IPS-20b (cell line): ENCODE measurements around the gene PDZD2.
A peak's percentile ranks its signal among the peaks of the same experiment; 100 is the strongest.

Experiments used
- H3K27ac ChIP-seq: one replicate; pipeline ENCODE4 v1.5.1; 2013; ENCODE audit warnings: low read length
- H3K27me3 ChIP-seq: 2 replicates; pipeline ENCODE4 v1.6.1; 2013; ENCODE audit warnings: mild to moderate bottlenecking, low read length, inconsistent platforms; ENCODE audit not compliant: insufficient read depth
- H3K36me3 ChIP-seq: 2 replicates; pipeline ENCODE4 v1.6.1; 2013; ENCODE audit warnings: low read depth, mild to moderate bottlenecking, inconsistent platforms, low read length, moderate library complexity; ENCODE audit not compliant: insufficient read depth
- H3K4me1 ChIP-seq: 2 replicates; pipeline ENCODE4 v1.6.1; 2013; ENCODE audit warnings: mild to moderate bottlenecking, control low read depth, inconsistent platforms, low read length, moderate library complexity; ENCODE audit not compliant: insufficient read depth
- H3K4me3 ChIP-seq: 2 replicates; pipeline ENCODE4 v1.5.1; 2013; ENCODE audit warnings: mild to moderate bottlenecking, low read length, inconsistent platforms
- H3K9ac ChIP-seq: 2 replicates; pipeline ENCODE4 v1.6.1; 2013; ENCODE audit warnings: low read depth, mild to moderate bottlenecking, inconsistent platforms, low read length, moderate library complexity
- H3K9me3 ChIP-seq: 2 replicates; pipeline ENCODE4 v1.6.1; 2013; ENCODE audit warnings: mild to moderate bottlenecking, low read depth, low read length, inconsistent platforms; ENCODE audit not compliant: insufficient read depth

PDZD2 gene

GRCh38 chr5:31845361-31845760 is 206.4 kb downstream of the PDZD2 start:
- Histone ChIP-seq H3K9me3 (no peaks in the 10 kb centered on the region; the same call in 1 of the 2 replicates), H3K27ac (no peak overlapping the region), H3K27me3 (no peaks in the 10 kb centered on the region), H3K36me3 (no peaks in the 10 kb centered on the region), H3K4me3 (no peak overlapping the region), H3K9ac (no peak overlapping the region), H3K4me1 (no peaks in the 10 kb centered on the region)

DNA sequence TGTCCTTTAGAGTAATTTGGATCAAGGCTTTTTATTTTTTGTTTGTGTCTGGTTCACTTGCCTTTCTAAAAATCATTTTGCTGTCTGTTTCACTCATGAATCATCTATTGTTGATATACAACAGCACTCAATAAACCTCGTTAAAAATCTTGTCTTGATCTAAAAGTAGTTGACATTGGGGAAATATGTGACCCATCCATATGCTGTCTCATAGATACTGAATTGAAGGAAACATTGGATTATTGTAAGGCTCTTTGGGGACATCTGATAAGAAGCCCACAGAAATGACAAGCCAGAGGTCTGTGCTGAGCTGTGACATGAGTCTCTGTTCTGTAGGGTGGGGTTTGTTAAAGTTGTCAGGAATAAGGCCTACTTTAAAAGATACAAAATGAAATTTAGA is 208.0 kb downstream of the PDZD2 start:
- H3K9ac ChIP-seq = no peak overlapping the region
- no peak overlapping the region for H3K27ac ChIP-seq
- H3K36me3 ChIP-seq = no peaks in the 10 kb centered on the region
- no peaks in the 10 kb centered on the region for H3K4me1 ChIP-seq
- no peaks in the 10 kb centered on the region for H3K9me3 ChIP-seq
- no peaks in the 10 kb centered on the region for H3K27me3 ChIP-seq
- no peak overlapping the region for H3K4me3 ChIP-seq

DNA sequence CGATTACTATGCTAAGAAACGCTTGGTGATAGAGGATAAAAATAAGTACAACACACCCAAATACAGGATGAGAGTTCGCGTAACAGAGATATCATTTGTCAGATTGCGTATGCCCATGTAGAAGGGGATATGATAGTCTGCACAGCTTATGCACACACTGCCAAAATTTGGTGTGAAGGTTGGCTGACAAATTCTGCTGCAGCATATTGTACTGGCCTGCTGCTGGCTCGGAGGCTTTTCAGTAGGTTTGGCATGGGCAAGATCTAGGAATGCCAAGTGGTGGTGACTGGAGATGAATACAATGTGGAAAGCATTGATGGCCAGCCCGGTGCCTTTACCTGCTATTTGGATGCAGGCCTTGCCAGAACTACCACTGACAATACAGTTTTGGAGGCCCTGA is 208.4 kb downstream of the PDZD2 start:
- Histone ChIP-seq H3K9ac (no peak overlapping the region), H3K27me3 (no peaks in the 10 kb centered on the region), H3K4me3 (no peak overlapping the region), H3K36me3 (no peaks in the 10 kb centered on the region), H3K27ac (no peak overlapping the region), H3K4me1 (no peaks in the 10 kb centered on the region), H3K9me3 (no peaks in the 10 kb centered on the region)

GRCh38 chr5:31850981-31851689 is 212.2 kb downstream of the PDZD2 start:
- Histone ChIP-seq H3K27me3 (peaks cover 4% of the 10 kb centered on the region; the same call in 1 of the 2 replicates), H3K9me3 (no peaks in the 10 kb centered on the region), H3K4me3 (no peak overlapping the region), H3K36me3 (no peaks in the 10 kb centered on the region), H3K4me1 (peaks cover 10% of the 10 kb centered on the region; the same call in 1 of the 2 replicates), H3K27ac (no peak overlapping the region), H3K9ac (no peak overlapping the region)

- Histone ChIP-seq H3K4me3 (peak overlapping the region; percentile 83; the same call in 1 of the 2 replicates), H3K4me1 (peaks cover 14% of the 10 kb centered on the region), H3K9ac (peak overlapping the region; percentile 68; the same call in 1 of the 2 replicates), H3K36me3 (no peaks in the 10 kb centered on the region), H3K9me3 (no peaks in the 10 kb centered on the region), H3K27me3 (peaks cover 4% of the 10 kb centered on the region; the same call in 1 of the 2 replicates), H3K27ac (no peak overlapping the region)
Measured at GRCh38 chr5:31853398-31854135, 214.6 kb downstream of the PDZD2 start.

- Histone ChIP-seq H3K4me1 (peaks cover 14% of the 10 kb centered on the region), H3K9ac (peak overlapping the region; percentile 68), H3K36me3 (no peaks in the 10 kb centered on the region), H3K4me3 (peak overlapping the region; percentile 83), H3K27ac (no peak overlapping the region), H3K27me3 (peaks cover 4% of the 10 kb centered on the region; the same call in 1 of the 2 replicates), H3K9me3 (peaks cover 6% of the 10 kb centered on the region; the same call in 1 of the 2 replicates)
Measured at GRCh38 chr5:31854181-31855133, 215.5 kb downstream of the PDZD2 start.

DNA sequence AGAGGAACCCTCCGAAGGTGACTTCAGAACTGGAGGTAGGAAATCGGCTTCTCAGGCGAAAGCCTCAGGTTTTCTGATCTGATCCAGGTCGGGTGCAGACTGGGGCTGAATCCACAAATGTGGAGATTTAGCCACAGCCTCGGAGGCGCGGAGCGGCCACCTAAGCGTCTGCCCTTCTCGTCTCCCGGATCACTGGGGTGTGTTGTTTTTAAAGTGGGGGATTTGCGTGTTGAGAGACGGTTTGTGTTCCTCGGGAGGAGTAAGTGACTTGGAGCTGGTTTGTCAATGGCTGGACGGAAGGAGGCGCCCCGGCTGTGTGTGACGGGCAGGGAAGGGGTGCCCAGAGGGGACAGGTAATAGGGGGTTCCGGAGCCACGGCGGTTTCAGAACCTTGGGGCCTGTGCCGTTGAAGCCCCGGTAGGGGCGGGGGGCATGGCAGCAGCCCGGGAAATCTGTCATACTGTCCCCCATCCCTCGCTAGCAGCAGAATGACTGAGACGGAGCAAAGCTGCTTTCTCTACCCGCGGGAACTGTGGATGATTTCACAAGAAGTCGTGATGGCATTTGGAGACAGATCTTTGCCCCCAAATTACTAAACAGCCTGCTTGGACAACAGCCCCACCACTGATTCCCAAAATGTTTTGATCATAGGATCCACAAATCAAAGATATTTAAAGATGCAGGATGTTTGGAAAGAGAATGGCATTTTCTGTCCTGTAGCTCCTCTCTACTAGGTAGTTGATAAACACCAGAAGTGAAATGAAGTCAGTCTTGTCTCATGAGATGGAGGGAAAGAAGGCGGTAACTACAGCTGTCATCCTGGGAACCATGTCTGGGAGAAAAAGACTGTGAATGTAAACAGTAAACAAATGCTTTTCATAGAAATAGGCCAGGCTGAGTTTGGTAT is 216.5 kb downstream of the PDZD2 start:
- no peaks in the 10 kb centered on the region; the same call in 1 of the 2 replicates for H3K36me3 ChIP-seq
- H3K9me3 ChIP-seq = peaks cover 12% of the 10 kb centered on the region; the same call in 1 of the 2 replicates
- H3K9ac ChIP-seq = peak overlapping the region; percentile 68; the same call in 1 of the 2 replicates
- H3K27ac ChIP-seq = no peak overlapping the region
- H3K4me3 ChIP-seq = peak overlapping the region; percentile 83
- peaks cover 14% of the 10 kb centered on the region for H3K4me1 ChIP-seq
- H3K27me3 ChIP-seq = peaks cover 4% of the 10 kb centered on the region; the same call in 1 of the 2 replicates

DNA sequence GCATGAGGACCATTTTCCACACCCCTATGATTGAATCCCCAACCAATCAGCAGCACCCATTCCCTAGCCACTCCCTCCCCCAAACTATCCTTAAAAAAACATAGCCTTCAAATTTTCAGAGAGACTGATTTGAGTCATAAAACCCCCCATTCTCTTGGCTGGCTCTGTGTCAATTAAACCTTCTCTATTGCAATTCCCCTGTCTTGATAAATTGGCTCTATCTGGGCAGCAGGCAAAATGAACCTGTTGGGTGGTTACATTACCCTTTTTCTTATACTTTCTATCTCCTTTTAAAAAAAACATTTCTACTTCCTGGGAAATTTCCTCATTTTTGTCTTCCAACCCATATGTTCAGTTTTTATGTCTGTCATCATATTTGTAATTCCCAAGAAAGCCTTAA is 220.2 kb downstream of the PDZD2 start:
- H3K4me1 ChIP-seq = peaks cover 12% of the 10 kb centered on the region
- H3K9ac ChIP-seq = no peak overlapping the region
- H3K27me3 ChIP-seq = no peaks in the 10 kb centered on the region
- no peak overlapping the region for H3K27ac ChIP-seq
- no peak overlapping the region for H3K4me3 ChIP-seq
- peaks cover 12% of the 10 kb centered on the region; the same call in 1 of the 2 replicates for H3K9me3 ChIP-seq
- no peaks in the 10 kb centered on the region; the same call in 1 of the 2 replicates for H3K36me3 ChIP-seq

DNA sequence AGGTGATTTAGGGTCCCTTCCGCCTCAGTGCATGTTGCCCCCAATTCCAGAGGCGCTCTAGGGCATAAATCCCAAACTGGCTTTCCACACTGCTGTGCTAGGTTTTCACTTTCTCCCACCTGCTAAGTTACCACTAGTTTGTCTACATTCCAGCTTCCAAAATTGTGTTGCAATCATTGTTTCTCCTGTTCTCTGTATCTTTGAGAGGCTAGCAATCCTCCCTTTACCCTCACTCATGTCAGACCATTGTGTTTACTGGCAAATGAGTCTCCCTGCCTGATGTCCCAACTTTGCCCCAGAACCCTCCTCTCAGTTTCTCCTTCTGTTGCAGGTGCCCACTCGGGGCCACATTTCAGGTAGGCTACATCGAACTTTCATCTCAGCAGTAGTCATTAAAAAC is 221.3 kb downstream of the PDZD2 start:
- Histone ChIP-seq H3K4me3 (no peak overlapping the region), H3K27me3 (no peaks in the 10 kb centered on the region), H3K36me3 (no peaks in the 10 kb centered on the region; the same call in 1 of the 2 replicates), H3K9ac (no peak overlapping the region), H3K9me3 (peaks cover 12% of the 10 kb centered on the region; the same call in 1 of the 2 replicates), H3K27ac (no peak overlapping the region), H3K4me1 (peaks cover 14% of the 10 kb centered on the region)

- Histone ChIP-seq H3K9me3 (peaks cover 12% of the 10 kb centered on the region; the same call in 1 of the 2 replicates), H3K4me1 (peaks cover 14% of the 10 kb centered on the region), H3K36me3 (no peaks in the 10 kb centered on the region; the same call in 1 of the 2 replicates), H3K27me3 (no peaks in the 10 kb centered on the region), H3K9ac (no peak overlapping the region), H3K27ac (no peak overlapping the region), H3K4me3 (no peak overlapping the region)
Measured at GRCh38 chr5:31860726-31861433, 221.9 kb downstream of the PDZD2 start.
